ENCODE data around the gene CCNQ.
A peak's percentile ranks its signal among the peaks of the same experiment; 100 is the strongest.
"Not testable (repeated sequence)": the region's sequence is repeated elsewhere in the genome, so short reads cannot be mapped to it uniquely, and the experiment has no call there.

CCNQ gene

GRCh38 chrX:153623310-153624029 is 24.5 kb upstream of the CCNQ start:
- no peak for DNase-seq (ENCODE audit: low read depth)

- no peak for DNase-seq (ENCODE audit: low read depth)
Measured at GRCh38 chrX:153622661-153623309, 23.8 kb upstream of the CCNQ start.

GRCh38 chrX:153621949-153622598 is 23.1 kb upstream of the CCNQ start:
- no peak for DNase-seq (ENCODE audit: low read depth)

- DNase-seq (ENCODE audit: low read depth), result no peak
Measured at GRCh38 chrX:153620576-153620975, 21.6 kb upstream of the CCNQ start.

GRCh38 chrX:153614818-153615217 is 15.9 kb upstream of the CCNQ start:
- DNase-seq (ENCODE audit: low read depth), result no peak

GRCh38 chrX:153612413-153612812 is 13.5 kb upstream of the CCNQ start:
- DNase-seq (ENCODE audit: low read depth), result no peak

GRCh38 chrX:153611298-153612095 is 12.6 kb upstream of the CCNQ start:
- no peak for DNase-seq (ENCODE audit: low read depth)

GRCh38 chrX:153610836-153611213 is 11.9 kb upstream of the CCNQ start:
- no peak for DNase-seq (ENCODE audit: low read depth)

- peak; percentile 44 for DNase-seq (ENCODE audit: low read depth)
Measured at GRCh38 chrX:153609917-153610835, 11.2 kb upstream of the CCNQ start.

- no peak for DNase-seq (ENCODE audit: low read depth)
Measured at GRCh38 chrX:153608806-153609205, 9.9 kb upstream of the CCNQ start.

- DNase-seq (ENCODE audit: low read depth), result no peak
Measured at GRCh38 chrX:153608376-153608775, 9.4 kb upstream of the CCNQ start.

GRCh38 chrX:153606503-153606902 is 7.6 kb upstream of the CCNQ start:
- DNase-seq (ENCODE audit: low read depth), result no peak

GRCh38 chrX:153604666-153605380 is 5.9 kb upstream of the CCNQ start:
- not testable (repeated sequence) for DNase-seq (ENCODE audit: low read depth)

- DNase-seq (ENCODE audit: low read depth), result no peak
Measured at GRCh38 chrX:153603131-153603656, 4.3 kb upstream of the CCNQ start.

GRCh38 chrX:153602601-153603000 is 3.7 kb upstream of the CCNQ start:
- DNase-seq (ENCODE audit: low read depth), result no peak

- DNase-seq (ENCODE audit: low read depth), result no peak
Measured at GRCh38 chrX:153601511-153602110, 2.7 kb upstream of the CCNQ start.

- no peak for DNase-seq (ENCODE audit: low read depth)
Measured at GRCh38 chrX:153600921-153601320, 2.0 kb upstream of the CCNQ start.

GRCh38 chrX:153600032-153600373 is 1.1 kb upstream of the CCNQ start:
- no peak for DNase-seq (ENCODE audit: low read depth)

GRCh38 chrX:153599192-153600031 is 473 bp upstream of the CCNQ start:
- peak; percentile 62 for DNase-seq (ENCODE audit: low read depth)

Measured in stimulated activated CD8-positive, alpha-beta memory T cell treated with anti-CD3 and anti-CD28 coated beads, Interleukin-15, amount 100 ng/mL, for 24 hours (primary cell).